ENCODE results near the gene PHF24. TPM values are rescaled to one million over a fixed set of nuclear protein-coding genes. Genes with fewer than 3 reads are reported as not detected.
"Not testable (repeated sequence)": the region's sequence is repeated elsewhere in the genome, so short reads cannot be mapped to it uniquely, and the experiment has no call there.

Gene PHF24
- polyA plus RNA-seq, 1 donor (not counting 4 experiments of a cell fraction or from before 2014, with no cell fraction given), result 0.04 TPM

DNA sequence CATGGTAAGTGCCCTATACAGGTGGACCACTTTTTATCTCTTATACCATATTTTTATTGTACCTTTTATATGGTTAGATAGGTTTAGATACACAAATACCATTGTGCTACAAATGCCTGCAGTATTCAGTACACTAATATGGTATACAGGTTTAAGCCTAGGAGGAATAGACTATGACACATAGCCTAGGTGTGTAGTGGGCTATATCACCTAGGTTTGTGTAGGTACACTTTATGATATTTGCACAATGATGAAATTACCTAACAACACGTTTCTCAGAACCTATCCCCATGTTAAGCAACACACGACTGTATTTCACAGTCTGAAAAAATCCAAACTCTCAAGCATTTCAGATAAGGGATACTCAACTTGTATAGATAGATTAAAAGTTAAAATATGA, 9.6 kb upstream of the PHF24 start:
- Histone ChIP-seq H3K27me3 (ENCODE audit: control insufficient read depth, extremely low read depth, insufficient read depth, low read length) (peaks cover 4% of the 10 kb centered on the region), H3K9ac (ENCODE audit: control insufficient read depth, extremely low read depth, insufficient read depth, low read length) (no peak overlapping the region), H3K9me3 (ENCODE audit: control insufficient read depth, low read depth, low read length) (no peaks in the 10 kb centered on the region), H2AFZ (ENCODE audit: control insufficient read depth, low read length) (no peak overlapping the region), H3K9me1 (ENCODE audit: control insufficient read depth, extremely low read depth, insufficient read depth, low read length) (no peaks in the 10 kb centered on the region), H3K27ac (ENCODE audit: control insufficient read depth, insufficient read depth, low read length) (no peak overlapping the region), H3K79me2 (ENCODE audit: control insufficient read depth, insufficient read depth, low read length) (no peaks in the 10 kb centered on the region), H3K4me2 (ENCODE audit: control insufficient read depth, extremely low read depth, insufficient read depth, low read depth, low read length) (no peak overlapping the region), H4K20me1 (ENCODE audit: control insufficient read depth, extremely low read depth, insufficient read depth, low read length) (no peaks in the 10 kb centered on the region), H3K4me1 (ENCODE audit: control insufficient read depth, extremely low read depth, insufficient read depth, low read length) (no peaks in the 10 kb centered on the region), H3K4me3 (ENCODE audit: control insufficient read depth in 2 of 3, extremely low read depth in 1 of 3, insufficient read depth in 2 of 3, low read depth in 1 of 3, low read length in 3 of 3) (no peak overlapping the region), H3K36me3 (ENCODE audit: control insufficient read depth in 2 of 2, extremely low read depth in 1 of 2, insufficient read depth in 2 of 2, low read length in 2 of 2) (no peaks in the 10 kb centered on the region)
- TF ChIP-seq EZH2 (IDR thresholded peaks at IDR 0.05; ENCODE audit: low read length), result no peak
- TF ChIP-seq CTCF (optimal IDR thresholded peaks at IDR 0.05 in 1 of 3, IDR thresholded peaks at IDR 0.05 in 1 of 3, conservative IDR thresholded peaks at IDR 0.05 in 1 of 3; ENCODE audit: extremely low read depth in 1 of 3, insufficient read depth in 2 of 3, low read length in 3 of 3), result no peak
- dilution Hi-C loops (cut with MboI; ENCODE audit: extremely low pct_ligation_motif_present, low sequenced_read_pairs), result no loop called here
- FAIRE-seq (no peak), DNase-seq (ENCODE audit: low read depth, low spot score) (no peak)

DNA sequence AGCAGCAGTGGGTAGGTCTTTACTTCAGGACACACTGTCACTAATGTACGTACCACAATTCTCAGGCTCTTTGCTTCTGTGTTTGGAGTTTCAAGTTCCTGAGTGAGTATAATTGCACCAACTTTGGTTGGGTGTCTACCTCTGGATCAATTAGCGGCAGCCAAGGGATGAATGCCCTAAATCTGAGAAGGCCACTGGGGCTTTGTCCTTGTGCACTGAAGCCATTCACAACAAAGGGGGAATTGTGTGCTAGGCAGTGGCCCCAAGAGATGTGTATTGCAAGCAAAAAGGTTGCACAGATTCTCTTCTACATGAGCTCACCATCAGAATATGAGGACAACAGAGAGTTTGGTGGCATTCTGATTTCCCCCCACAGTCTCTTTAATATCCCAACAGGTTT, 3.9 kb upstream of the PHF24 start:
- H3K9ac ChIP-seq (ENCODE audit: control insufficient read depth, extremely low read depth, insufficient read depth, low read length), result no peak overlapping the region
- DNase-seq (ENCODE audit: low read depth, low spot score) (no peak), FAIRE-seq (no peak)
- TF ChIP-seq EZH2 (IDR thresholded peaks at IDR 0.05; ENCODE audit: low read length) (no peak), CTCF (optimal IDR thresholded peaks at IDR 0.05 in 1 of 3, IDR thresholded peaks at IDR 0.05 in 1 of 3, conservative IDR thresholded peaks at IDR 0.05 in 1 of 3; ENCODE audit: extremely low read depth in 1 of 3, insufficient read depth in 2 of 3, low read length in 3 of 3) (no peak)
- no peak overlapping the region for H2AFZ ChIP-seq (ENCODE audit: control insufficient read depth, low read length)
- no peak overlapping the region for H3K4me2 ChIP-seq (ENCODE audit: control insufficient read depth, extremely low read depth, insufficient read depth, low read depth, low read length)
- no peaks in the 10 kb centered on the region for H3K4me1 ChIP-seq (ENCODE audit: control insufficient read depth, extremely low read depth, insufficient read depth, low read length)
- H3K9me3 ChIP-seq (ENCODE audit: control insufficient read depth, low read depth, low read length), result no peaks in the 10 kb centered on the region
- dilution Hi-C loops (cut with MboI; ENCODE audit: extremely low pct_ligation_motif_present, low sequenced_read_pairs), result no loop called here
- peaks cover 29% of the 10 kb centered on the region for H3K27me3 ChIP-seq (ENCODE audit: control insufficient read depth, extremely low read depth, insufficient read depth, low read length)
- H4K20me1 ChIP-seq (ENCODE audit: control insufficient read depth, extremely low read depth, insufficient read depth, low read length), result no peaks in the 10 kb centered on the region
- no peaks in the 10 kb centered on the region for H3K79me2 ChIP-seq (ENCODE audit: control insufficient read depth, insufficient read depth, low read length)
- no peaks in the 10 kb centered on the region for H3K9me1 ChIP-seq (ENCODE audit: control insufficient read depth, extremely low read depth, insufficient read depth, low read length)
- no peak overlapping the region for H3K27ac ChIP-seq (ENCODE audit: control insufficient read depth, insufficient read depth, low read length)
- no peaks in the 10 kb centered on the region for H3K36me3 ChIP-seq (ENCODE audit: control insufficient read depth in 2 of 2, extremely low read depth in 1 of 2, insufficient read depth in 2 of 2, low read length in 2 of 2)
- no peak overlapping the region for H3K4me3 ChIP-seq (ENCODE audit: control insufficient read depth in 2 of 3, extremely low read depth in 1 of 3, insufficient read depth in 2 of 3, low read depth in 1 of 3, low read length in 3 of 3)

DNA sequence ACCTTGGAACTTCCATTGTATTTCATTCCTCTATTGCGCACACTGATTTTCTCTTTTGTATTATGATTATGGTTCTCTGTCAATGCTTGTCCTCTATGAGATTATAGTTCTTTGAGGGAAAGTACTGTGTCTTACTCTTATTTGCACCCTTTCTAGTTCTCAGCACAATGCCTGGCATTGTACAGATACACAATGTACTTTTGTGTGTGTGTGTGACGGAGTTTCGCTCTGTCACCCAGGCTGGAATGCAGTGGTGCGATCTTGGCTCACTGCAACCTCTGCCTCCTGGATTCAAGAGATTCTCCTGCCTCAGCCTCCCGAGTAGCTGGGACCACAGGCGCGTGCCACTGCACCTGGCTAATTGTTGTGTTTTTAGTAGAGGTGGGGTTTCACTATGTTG, 2.0 kb upstream of the PHF24 start:
- H3K9ac ChIP-seq (ENCODE audit: control insufficient read depth, extremely low read depth, insufficient read depth, low read length); H3K79me2 ChIP-seq (ENCODE audit: control insufficient read depth, insufficient read depth, low read length); H3K9me1 ChIP-seq (ENCODE audit: control insufficient read depth, extremely low read depth, insufficient read depth, low read length); H3K4me3 ChIP-seq (ENCODE audit: control insufficient read depth in 2 of 3, extremely low read depth in 1 of 3, insufficient read depth in 2 of 3, low read depth in 1 of 3, low read length in 3 of 3); H3K4me2 ChIP-seq (ENCODE audit: control insufficient read depth, extremely low read depth, insufficient read depth, low read depth, low read length); FAIRE-seq; H3K27ac ChIP-seq (ENCODE audit: control insufficient read depth, insufficient read depth, low read length); dilution Hi-C loops (cut with MboI; ENCODE audit: extremely low pct_ligation_motif_present, low sequenced_read_pairs); H3K36me3 ChIP-seq (ENCODE audit: control insufficient read depth in 2 of 2, extremely low read depth in 1 of 2, insufficient read depth in 2 of 2, low read length in 2 of 2); H2AFZ ChIP-seq (ENCODE audit: control insufficient read depth, low read length); DNase-seq (ENCODE audit: low read depth, low spot score); H3K9me3 ChIP-seq (ENCODE audit: control insufficient read depth, low read depth, low read length); H3K4me1 ChIP-seq (ENCODE audit: control insufficient read depth, extremely low read depth, insufficient read depth, low read length); H4K20me1 ChIP-seq (ENCODE audit: control insufficient read depth, extremely low read depth, insufficient read depth, low read length): not testable (repeated sequence)
- H3K27me3 ChIP-seq (ENCODE audit: control insufficient read depth, extremely low read depth, insufficient read depth, low read length), result peaks cover 40% of the 10 kb centered on the region

Data from keratinocyte (primary cell).